GM06990 (cell line): ENCODE results near the gene IPP.

Experiments used
- DNase-seq: peaks from one replicate; pipeline ENCODE4 v3.0.0-alpha.2; 2011; ENCODE audit not compliant: insufficient read length; ENCODE audit errors: extremely low read depth
- H3K27me3 ChIP-seq: replicated peaks from 2 replicates; pipeline ENCODE4 v1.6.0; 2011; ENCODE audit warnings: low read length; ENCODE audit not compliant: control insufficient read depth, insufficient read depth
- H3K36me3 ChIP-seq: 2 replicates; pipeline ENCODE4 v1.5.1; 2011; ENCODE audit warnings: low read length; ENCODE audit not compliant: control insufficient read depth, insufficient read depth
- H3K4me3 ChIP-seq: replicated peaks from 2 replicates; pipeline ENCODE4 v1.5.1; 2011; ENCODE audit warnings: low read depth, mild to moderate bottlenecking, control low read depth, low read length
- TF ChIP-seq, protein P1 (sequence below): IDR thresholded peaks from 2 replicates; pipeline ENCODE4 v1.5.1; 2011; ENCODE audit warnings: low read length, control low read depth, mild to moderate bottlenecking, inconsistent platforms; ENCODE audit not compliant: insufficient read depth, poor library complexity, severe bottlenecking

IPP gene

DNA sequence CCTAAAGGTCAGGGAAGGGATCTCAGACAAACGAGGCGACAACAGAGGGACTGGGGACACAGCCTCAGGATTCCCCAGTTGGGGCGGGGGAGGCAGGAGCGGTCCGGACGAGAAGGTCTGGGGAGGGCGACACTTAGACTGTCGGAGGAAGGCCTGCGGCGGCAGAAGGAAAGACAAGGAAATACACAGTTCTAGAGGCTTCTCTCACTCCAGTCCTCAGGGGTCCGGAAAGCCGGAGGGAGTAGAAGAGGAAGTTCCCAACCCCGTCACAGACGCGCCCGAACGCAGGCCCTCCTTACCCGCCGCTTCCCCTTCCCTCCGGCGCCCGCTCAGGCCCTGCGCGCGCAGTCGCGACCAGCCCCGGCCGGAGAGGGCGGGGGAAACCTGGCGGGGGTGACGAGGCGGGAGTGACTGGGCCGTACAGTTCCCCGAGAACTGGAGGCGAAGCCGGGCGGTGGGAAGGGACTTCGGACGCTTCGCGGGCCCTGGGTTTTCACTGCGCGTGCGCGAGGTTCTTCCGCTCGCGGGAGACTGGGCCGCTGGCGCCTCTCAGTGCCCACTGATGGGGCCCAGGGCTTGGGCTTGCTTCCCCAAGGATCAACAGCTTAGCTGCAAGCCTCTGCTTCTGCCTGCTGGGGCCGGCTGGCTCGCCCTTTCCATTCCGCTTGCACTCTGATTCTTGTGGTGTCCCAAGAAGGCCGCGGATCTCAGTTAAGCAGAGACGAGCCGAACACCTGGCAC, at the start of gene IPP:
IPP (minus strand) TSS at position 356 of the 741 bp plus-strand sequence. CDS start 4,242 bp downstream, outside the sequence.
- Histone ChIP-seq H3K4me3 (peak within 1 kb of the TSS; percentile 90), H3K36me3 (no peaks in the 10 kb centered on the region), H3K27me3 (no peaks in the 10 kb centered on the region)
- peak; percentile 98 for DNase-seq
- TF ChIP-seq, protein P1, sequence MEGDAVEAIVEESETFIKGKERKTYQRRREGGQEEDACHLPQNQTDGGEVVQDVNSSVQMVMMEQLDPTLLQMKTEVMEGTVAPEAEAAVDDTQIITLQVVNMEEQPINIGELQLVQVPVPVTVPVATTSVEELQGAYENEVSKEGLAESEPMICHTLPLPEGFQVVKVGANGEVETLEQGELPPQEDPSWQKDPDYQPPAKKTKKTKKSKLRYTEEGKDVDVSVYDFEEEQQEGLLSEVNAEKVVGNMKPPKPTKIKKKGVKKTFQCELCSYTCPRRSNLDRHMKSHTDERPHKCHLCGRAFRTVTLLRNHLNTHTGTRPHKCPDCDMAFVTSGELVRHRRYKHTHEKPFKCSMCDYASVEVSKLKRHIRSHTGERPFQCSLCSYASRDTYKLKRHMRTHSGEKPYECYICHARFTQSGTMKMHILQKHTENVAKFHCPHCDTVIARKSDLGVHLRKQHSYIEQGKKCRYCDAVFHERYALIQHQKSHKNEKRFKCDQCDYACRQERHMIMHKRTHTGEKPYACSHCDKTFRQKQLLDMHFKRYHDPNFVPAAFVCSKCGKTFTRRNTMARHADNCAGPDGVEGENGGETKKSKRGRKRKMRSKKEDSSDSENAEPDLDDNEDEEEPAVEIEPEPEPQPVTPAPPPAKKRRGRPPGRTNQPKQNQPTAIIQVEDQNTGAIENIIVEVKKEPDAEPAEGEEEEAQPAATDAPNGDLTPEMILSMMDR = peak; percentile 57

DNA sequence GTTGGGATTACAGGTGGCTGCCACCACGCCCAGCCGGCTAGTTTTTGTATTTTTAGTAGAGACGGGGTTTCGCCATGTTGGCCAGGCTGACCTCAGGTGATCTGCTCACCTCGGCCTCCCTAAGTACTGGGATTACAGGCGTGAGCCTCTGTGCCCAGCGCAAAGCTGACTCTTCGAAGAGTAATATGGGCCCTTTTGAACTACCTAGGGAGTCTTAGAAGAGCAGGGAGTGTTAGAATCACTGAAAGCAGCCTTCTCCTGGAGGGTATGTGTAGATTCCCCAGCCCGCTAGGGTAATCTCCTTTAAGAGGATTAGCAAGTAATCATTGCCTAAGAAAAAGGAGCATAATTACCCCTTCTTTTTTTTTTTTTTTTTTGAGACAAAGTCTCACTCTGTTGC, 46.5 kb upstream of the IPP start:
- no peaks in the 10 kb centered on the region for H3K36me3 ChIP-seq
- no peak for DNase-seq
- H3K4me3 ChIP-seq = no peak overlapping the region
- H3K27me3 ChIP-seq = no peaks in the 10 kb centered on the region
- TF ChIP-seq, protein P1 = no peak

DNA sequence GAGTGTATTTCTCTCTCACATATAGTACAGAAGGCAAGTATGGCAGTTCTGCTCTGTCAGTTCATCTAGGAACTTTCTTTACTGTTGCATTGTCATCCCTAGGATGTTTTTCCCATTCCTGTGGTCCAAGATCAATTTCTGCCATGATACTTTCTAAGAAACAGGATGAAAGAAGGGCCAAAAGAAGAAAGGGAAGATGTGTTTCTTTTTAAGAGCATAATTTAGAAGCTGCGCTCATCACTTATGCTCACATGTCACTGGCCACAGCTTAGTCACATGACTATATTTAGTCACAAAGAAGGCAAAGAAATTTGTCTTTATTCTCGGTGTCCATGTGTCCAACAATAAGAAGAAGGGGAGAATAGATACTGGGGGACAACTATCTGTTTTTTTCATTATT, 45.9 kb upstream of the IPP start:
- no peaks in the 10 kb centered on the region for H3K36me3 ChIP-seq
- TF ChIP-seq, protein P1 = no peak
- no peak for DNase-seq
- no peak overlapping the region for H3K4me3 ChIP-seq
- no peaks in the 10 kb centered on the region for H3K27me3 ChIP-seq

DNA sequence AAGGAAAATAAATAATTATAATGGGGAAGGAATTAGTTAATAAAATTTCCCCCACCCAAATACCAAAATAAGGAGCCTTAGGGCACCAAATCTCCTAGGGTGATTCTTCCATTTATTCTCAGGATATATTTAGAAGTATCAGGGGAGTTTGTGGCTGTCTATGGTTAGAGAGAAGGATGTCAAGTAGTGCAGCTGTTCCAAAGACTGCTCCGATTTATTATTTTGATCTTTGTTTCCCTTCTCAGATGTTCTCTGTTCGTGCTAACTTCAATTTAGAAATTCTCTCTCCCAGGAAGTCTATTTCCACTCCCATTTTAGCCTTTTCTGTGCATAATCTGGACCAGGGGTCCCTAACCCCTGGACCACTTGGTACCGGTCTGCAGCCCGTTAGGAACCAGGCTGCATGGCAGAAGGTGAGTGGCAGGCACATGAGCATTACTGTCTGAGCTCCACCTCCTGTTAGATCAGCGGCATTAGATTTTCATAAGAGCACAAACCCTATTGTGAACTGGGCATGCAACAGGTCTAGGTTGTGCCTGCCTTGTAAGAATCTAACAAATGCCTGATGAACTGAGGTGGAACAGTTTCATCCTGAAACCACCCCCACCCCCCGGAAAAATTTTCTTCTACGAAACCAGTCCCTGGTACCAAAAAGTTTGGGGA, 43.6 kb upstream of the IPP start:
- Histone ChIP-seq H3K27me3 (no peaks in the 10 kb centered on the region), H3K36me3 (no peaks in the 10 kb centered on the region), H3K4me3 (no peak overlapping the region; the same call in 1 of the 2 replicates)
- DNase-seq = no peak
- TF ChIP-seq, protein P1 = peak; percentile 21

DNA sequence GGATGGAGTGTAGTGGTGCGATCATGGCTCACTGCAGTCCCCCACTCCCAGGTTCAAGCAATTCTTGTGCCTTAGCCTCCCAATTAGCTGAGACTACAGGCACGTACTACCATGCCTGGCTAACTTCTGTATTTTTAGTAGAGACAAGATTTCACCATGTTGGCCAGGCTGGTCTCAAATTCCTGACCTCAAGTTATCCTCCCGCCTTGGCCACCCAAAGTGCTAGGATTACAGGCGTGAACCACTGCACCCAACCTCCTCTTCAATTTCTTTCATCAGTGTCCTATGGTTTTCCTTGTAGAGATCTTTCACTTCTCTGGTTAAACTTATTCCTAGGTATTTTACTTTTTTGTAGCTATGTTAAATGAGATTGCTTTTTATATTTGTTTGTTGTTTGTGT, 42.3 kb upstream of the IPP start:
- no peaks in the 10 kb centered on the region for H3K36me3 ChIP-seq
- H3K27me3 ChIP-seq = no peaks in the 10 kb centered on the region
- TF ChIP-seq, protein P1 = no peak
- no peak for DNase-seq
- no peak overlapping the region for H3K4me3 ChIP-seq
